ENCODE data around the gene LEMD2.

Gene LEMD2

DNA sequence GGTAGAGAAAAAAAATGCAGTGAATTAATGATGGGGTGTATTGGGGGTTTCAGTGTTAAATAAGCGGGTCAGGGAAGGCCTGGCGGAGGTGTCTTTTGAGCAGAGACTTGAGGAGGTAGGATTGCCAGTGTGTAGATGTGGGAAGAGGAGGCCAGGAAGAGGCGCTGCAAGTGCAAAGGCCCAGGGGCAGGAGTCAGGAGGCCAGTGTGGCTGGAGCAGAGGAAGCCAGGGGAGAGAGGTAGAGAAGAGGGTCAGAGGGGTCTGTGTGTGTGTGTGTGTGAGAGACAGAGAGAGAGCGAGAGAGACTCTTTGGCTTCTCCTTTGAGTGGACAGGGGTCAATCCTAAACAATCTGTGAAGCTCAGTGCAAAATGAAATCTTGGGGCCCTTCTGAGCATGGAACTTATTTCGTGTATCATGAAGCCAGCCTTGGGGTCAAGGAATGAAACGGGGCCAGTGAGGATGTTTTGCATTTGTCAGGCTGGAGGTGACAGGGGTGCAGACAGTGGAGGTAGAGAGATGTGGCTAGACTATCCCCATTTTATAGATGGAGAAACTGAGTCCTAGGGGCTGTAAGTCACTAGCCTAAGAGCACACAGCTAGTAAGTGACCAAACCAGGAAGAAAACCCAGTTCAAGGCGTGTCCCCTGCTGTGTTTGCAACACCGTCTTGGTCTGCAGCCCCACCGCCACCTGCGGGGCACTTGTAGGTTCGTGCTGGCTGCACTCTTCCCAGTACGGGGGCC, 32.5 kb downstream of the LEMD2 start:
- no peak for DNase-seq (ENCODE audit: low spot score)

DNA sequence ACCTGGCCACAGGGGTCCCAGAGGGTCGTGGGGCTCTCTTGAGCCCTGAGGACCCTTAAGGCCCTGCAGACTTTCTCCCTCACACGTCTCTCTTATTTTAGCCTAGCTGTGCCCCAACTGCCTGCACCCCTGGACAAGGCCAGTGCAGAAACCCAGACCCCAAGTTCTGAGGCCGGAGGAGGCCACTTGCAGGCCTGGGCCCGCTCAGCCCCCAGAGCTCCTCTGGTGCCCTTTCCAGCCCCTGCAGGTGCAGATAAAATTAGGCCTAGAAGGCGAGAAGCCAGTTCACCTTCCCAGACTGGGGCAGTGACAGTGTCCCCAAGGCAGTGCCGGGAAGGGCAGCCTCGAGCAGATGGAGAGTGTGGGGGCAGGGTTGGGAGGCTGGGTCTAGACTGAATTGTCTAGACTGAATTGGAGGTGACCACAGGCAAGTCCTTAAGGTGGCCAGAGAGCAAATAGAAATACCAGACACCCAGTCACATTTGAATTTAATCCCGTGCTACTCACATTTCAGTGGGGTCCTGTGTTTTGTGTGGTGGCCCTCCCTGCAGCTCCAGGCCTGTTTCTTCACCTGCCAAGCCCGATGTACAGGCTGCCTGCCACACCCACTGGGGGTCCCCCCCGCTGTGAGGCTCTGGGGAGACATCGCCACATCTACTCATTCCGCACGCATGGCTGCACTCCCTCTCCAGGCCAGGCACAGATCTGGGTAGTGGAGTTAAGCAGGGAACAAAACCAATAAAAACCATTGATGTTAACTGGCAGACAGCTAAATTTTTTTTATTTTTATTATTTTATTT, 33.7 kb downstream of the LEMD2 start:
- DNase-seq (ENCODE audit: low spot score), result no peak

DNA sequence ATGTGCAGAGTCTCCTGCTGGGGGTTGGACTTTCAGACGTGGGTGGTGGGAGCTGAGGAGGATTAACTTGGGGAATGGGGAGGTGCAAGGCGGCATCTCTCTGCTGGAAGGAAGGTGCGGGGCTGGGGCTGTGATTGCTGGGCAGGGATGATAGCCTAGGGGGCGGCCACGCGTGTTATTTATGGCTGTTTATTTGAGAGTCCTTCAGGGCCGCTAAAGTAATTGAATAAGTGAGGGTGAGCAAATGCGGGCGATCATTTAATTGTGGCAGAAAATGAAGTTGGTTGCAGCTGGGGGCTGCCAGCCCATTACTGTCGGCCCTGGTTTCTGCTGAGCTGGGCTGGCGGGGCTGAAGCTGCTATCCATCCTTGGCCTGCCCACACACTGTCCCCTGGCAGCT, 34.7 kb downstream of the LEMD2 start:
- DNase-seq (ENCODE audit: low spot score), result no peak

DNA sequence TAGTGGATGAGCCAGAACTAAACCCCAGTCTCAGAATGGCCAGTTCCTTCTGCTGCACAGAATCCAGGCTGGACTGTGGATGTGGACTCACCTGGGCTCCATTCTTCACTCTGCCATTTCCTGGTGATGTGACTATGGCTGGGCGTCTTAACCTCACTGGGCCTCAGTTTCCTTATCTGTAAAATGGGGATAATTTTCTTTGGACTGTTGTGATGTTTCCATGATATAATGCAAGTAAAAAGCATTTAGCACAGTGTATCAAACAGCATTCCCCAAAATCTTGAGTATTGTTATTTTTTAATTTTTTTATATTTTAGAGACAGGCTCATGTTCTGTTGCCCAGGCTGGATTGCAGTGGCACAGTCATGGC, 36.3 kb downstream of the LEMD2 start:
- DNase-seq (ENCODE audit: low spot score), result no peak

DNA sequence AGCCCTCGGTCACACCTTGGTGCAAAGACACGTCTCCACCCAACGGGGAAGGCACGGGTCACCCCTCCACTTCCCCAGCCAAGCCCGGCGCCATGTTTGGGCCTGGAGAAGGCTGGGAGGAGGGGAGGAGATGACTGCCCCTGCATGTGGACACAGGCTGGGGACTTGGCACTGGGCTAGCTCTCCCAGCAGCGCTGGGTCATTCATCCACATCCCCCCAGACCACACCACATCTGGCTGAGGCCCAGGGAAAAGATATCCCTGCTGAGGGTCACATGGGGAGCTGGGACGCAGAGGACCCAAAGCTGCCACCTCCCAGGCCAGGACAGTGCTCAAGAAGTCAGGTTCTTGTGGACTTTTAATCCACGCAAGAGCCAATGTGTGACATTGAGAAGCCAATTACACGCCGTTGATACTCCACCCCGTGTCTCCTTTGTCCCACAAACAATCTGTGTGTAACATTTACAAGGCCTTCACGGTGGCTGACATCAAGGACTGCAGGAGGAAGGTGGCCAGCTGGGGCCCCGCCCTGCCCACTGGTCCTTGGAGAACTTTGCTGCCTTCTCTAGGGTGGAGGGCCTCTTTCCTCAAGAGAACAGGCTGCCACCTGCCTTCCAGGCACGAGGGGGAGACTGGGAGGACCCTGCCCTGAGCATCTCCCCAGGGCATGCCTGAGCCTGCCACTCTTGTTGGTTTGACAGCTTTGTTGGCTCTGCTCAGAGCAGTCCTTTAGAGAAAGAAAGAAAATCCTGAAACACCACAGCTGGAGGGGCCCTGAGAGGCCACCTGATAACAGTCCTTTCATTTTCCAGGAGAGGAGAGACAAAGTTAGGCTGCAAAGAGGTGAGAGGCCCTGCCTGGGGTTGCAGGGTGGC, 36.9 kb downstream of the LEMD2 start:
- DNase-seq (ENCODE audit: low spot score), result no peak

DNA sequence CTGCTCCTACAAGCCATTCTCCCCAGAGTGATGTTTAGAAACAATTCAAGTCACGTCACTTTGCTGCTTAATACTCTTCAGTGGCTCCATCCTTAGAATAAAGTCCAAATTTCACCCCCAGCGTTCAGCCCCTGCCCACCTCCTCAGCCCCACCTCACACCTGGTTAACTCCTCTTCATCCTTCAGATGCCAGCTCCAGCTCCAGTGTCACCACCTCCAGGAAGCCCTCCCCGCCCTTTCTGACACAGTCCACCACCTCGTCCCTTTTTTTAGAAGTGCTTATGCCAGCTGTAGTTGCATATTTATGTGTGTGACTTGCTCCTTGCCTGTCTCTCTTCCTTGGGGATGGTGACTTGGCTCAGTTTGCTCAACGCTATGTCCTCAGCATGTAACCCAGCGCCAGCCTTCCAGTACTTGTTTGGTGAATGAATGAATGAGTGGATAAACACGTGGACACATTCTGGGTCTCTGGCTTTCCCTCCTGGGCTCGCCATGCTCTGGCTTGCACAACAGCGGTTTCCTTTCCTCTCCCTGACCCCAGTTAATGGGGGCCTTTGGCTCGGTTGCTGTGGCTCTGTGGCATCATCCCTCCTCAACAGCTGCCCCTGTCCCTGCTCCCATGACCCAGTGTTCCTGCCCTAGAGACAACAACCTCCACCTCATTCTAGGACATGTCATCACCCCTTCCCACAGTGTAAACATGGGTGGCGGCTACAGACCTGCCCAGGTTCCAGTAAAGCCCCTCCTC, 38.5 kb downstream of the LEMD2 start:
- no peak for DNase-seq (ENCODE audit: low spot score)

DNA sequence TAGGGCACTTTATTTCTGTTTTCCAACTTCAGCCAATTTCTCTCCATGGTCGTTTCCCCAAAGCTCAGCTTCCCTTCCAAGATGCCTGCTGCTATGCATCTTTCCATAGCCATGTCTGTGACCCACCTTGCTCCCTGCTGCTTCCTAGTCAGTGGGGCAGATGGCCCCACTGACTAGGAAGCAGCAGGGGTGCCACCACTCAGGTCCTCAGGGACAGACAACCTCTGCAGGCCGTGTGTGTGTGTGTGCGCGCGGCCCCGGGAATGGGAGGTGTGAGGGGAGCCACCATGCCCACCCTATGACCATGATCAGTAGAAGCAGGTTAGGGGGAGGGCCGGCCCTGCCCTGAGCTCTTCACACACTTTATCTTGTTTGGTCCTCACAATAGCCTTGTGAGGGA, 39.5 kb downstream of the LEMD2 start:
- no peak for DNase-seq (ENCODE audit: low spot score)

DNA sequence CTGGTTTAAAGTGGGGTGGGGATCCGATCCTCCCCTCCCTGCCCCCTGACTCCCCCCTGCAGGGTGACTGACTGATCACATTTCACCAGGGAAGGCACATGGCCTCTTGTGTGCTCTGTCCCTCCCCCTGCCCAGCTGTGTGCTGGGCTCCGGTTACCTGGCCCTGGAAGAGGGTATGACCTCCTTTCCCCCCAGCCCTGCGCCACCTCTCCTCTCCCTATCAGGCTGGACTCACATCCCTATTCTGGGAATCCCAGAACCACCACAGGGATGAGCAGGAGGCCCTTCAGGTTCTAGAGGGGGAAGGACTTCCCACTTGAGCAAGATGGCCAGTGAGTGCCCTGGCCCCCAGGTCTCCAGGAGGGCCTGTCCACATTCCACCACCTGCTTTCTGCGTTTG, 40.1 kb downstream of the LEMD2 start:
- no peak for DNase-seq (ENCODE audit: low spot score)

DNA sequence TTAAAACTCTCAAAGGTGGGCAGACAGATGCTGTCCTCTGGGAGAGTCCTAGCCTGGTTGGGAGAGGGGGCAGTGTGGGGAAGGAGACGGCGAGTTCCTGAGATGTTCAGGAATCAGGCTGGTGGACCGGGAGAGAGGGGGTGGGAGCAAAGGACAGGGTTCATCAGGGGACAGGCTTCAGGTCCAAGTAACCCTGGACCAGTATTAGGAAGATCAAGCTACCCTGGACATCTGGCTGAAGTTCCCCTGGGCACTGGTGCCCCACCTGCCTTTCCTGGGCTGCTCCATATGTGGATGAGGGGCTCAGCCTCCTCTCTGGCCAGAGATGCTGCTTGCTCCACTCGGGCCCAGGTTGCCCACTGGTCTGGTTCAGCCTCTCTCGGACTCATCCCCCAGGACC, 41.1 kb downstream of the LEMD2 start:
- DNase-seq (ENCODE audit: low spot score), result no peak

DNA sequence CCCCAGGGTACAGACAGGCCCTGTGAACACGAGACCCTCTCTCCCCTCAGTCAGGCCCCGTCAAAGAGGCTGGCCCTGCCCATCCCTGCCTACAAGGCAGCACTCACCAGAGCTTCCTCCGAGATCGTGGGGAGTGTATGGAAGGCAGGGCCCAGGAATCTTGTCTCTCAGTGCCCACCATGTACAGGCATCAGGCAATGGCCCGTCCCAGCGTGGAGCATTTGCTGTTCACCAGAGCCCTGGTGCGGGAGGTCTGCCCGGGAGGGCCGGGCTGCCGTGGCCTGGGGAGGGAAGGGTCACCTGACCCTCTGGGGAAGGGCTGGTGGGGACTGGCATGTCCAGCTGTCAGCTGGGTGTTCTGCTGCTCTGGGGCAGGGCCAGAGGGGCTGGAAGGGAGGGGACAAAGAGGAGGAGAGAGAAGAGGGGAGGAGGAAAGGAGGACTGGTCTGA, 42.3 kb downstream of the LEMD2 start, which contains the start of gene IP6K3:
Gene IP6K3 (minus strand): TSS at position 255 of the 450 bp plus-strand sequence. CDS start 11,429 bp downstream, outside the sequence.
- DNase-seq (ENCODE audit: low spot score), result no peak

DNA sequence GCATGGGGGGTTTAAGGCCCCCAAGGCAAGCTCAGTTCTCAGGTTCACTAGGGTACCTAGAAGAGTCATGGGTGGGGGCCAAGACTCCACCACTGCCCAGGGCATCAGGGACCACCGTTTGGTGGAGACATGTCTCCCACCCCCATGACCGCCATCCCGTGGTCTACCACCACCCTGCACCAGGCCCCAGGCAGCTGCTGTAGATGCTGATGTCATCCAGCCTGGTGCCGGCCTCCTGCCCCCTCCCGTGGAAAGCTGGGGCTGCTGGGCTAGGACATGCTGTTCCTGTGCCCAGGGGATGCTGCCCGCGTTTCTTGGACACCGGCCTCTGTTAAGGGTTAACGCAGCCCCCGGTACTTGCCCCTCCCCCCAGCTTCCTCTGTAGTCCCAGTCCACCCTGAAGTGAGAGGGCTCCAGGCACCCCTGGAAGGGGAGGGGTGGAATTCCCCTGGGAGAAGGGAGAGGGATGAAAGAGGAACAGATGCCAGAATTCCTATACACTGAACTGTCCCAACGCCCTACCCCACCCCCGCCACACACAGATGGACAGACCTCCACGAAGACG, 42.8 kb downstream of the LEMD2 start:
- no peak for DNase-seq (ENCODE audit: low spot score)

DNA sequence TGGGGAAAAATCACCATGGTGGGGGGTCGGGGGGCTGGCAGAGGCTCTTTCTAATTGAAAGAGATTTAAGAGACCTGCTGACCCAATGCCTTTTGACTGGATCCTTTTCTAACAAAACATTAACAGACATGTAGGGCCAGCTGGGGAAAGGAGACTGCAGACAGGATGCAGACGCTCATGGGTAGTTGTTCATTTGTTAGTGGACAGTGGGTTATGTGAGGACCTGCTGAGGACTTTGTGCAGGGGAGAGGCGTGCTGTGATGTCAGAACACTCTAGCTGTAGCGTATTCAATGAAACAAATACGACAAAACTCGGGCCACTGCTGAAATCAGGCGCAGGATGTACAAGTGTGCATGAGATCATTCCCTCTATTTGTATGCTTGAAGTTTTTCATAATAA, 43.4 kb downstream of the LEMD2 start:
- DNase-seq (ENCODE audit: low spot score), result no peak

DNA sequence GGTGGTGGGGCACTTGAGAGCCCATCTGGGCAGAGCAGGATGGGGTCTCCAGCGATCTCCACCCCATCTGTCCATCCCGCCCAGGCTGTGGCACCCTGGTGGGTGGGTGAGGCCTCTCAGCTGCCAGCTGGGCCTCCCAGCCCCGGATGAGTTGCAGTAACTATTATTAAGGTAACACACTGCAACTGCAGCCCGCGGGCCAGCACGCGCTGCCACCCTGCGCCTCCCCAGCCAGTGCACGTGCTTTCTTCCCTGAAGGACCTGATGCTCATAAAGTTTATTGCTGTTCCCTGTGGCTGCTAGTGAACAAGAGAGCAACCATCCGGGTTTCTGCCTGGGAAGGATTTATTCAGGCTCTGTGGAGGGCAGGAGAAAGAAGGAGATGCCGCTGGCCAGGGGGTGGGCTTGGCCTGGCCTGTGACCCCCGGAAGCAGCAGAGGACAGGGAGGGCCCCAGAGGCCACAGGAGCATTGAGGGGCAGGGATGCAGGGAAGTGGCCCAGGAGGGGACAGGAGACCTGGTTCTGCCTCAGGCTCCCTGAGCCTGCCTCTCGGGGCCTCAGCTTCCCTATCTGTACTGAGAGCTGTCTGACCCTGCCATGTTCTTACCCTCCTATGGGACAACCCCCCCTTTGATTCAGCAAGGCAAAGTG, 43.9 kb downstream of the LEMD2 start:
- DNase-seq (ENCODE audit: low spot score), result no peak

DNA sequence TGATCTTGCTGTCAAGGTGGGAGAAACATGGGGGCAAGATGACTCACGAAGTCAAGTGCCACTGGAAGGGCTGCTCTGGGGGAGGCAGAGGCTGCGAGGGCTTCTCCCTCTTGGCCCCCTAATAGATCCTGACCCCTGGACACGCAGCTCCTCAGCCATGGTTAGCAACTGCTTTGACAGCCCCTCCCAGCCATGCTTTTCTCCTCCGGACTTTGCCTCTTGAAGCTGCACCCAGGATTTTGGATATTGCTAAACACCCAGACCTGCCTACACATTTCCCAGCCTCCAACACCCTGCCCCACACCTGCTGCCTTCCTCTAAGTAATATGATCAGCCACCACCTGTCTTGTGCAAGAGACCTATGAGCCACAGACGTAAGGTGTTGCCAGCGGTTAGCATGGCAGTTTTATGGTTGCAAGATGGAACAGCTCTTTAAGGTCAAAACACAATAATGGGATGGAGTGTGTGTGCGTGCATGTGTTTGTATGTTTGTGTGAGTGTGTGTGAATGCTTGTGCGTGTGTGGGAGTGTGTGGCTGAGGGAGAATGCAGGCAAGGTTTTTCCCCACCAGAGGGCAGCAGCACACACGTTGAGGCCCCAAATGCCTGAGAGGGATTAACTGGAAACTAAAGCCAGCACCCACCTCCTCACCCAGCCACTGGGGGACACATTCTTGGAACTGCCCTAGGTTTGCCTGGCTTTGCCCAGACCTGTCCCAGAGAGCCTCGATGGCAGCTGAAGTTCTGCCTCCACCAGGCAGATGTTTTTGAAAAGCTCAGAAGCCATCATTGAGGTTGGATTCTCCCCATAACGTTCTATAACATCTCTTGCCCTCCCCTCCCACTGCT, 44.7 kb downstream of the LEMD2 start:
- peak; percentile 69 for DNase-seq (ENCODE audit: low spot score)

DNA sequence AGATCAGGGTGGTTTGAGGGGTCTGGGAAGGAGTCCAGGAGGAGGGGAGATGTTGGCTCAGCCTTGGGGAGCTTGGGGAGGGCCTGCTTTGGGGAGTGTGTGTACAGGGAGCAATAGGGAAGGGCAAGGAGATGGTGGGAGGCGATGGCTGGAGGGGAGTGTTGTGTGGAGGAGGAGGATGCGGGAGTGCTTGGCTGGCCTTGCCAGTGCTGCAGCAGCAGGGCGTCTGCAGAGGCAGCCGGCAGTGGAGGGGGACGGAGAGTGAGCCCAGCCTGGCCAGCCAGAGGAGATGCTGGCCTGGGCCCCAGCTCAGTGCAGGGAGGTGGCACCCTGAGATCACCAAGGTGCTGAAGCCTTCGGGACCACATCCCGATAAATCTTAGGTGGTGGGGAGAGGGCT, 46.1 kb downstream of the LEMD2 start:
- no peak for DNase-seq (ENCODE audit: low spot score)

DNA sequence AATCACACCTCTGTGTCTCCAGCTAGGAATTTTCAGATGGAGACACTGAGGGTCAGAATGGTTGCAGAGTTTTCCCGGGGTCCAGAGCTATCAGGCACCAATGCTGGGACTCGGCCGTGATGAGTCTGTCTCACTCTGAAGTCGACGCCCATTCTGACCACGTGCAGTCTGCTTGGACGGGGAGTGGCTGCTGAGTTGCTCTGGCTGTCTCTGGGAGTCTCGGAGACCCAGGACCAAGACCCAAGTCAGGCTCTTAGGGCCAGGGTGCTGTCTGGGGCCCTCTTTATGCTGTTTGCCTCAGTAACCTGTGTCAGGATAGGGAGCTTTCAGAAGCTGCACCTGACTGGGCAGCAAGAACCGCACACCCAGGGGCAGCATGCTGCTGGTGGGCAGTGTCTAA, 46.8 kb downstream of the LEMD2 start:
- DNase-seq (ENCODE audit: low spot score), result no peak

DNA sequence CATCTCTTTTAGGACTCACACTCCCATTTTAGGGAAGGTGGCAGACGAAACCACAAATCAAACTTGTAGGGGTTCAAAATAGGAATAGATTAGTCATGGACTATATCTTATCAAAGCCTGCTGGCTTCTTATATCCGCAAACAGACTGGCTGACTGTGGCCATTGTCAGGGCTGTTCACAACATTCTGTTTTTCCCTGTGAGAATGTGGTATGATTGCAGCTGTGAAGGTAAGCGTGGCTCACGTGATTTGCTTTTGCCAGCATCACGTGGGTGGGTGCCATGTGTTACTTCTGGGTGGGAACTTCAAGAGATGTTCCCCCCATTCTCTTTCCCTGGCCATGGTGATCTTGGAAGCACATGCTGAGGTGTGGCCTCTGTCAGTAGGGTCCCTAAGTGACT, 48.1 kb downstream of the LEMD2 start:
- no peak for DNase-seq (ENCODE audit: low spot score)

DNA sequence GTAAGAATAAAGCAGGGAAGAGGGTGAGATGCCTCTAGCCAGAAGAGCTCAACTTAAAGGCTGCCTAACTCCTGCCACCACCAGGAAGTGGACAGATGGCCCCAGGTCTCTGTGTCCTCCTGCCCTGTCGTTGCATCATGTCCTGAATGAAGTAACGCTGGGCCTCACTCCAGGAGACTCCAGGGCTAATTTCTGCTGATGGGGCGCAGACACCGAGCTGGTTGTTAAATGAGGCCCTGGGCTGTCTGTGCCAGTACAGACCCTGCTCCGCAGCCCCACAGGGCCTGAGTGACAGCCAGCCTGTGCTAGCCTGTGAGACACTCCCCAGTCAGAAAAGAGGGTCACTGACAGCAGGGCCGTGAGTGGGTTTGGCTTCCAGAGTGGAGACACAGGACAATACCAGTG, 48.7 kb downstream of the LEMD2 start:
- DNase-seq (ENCODE audit: low spot score), result no peak

DNA sequence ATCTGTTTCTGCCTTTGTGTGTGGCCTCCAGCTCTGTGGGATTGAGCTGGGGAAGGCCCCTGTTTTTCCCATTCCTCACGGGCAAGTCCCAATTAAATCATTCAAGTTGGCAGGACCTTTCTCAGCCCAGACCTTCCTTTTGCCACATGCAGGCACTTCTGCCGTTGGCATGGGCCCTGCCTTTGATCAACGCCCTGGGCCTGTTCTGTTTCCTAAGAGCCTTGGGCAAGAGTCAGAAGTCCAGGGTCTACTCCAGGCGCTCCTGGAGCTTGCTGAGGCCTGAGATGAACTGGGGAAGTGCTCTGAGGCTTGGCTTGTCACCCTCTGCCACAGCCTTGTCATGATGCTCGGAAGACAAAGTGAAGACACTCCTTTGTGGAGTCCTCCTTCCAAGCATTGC, 49.4 kb downstream of the LEMD2 start:
- no peak for DNase-seq (ENCODE audit: low spot score)

DNA sequence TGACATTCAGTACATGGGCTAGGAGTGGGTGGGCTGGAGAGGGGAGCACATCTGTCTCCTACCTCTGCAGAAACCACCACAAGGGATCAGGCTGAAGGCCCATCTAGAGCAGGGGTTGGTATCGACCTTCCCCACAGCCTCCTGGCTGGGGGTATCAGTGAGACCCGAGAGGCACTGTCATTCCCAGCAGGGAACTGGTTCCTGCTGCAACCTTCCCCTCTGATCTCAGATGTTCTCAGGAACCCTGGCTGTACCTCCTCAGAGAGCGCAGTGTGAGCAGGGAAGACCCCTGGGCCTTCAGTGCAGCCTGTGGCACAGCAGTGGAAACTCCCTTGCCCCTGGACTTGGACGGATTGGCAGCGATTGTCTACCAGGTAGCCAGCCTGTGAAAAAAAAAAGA, 50.1 kb downstream of the LEMD2 start:
- no peak for DNase-seq (ENCODE audit: low spot score)
